Brain microvascular endothelial cell (primary cell): Measurements from ENCODE around the gene KLHL2.
A peak's percentile ranks its signal among the peaks of the same experiment; 100 is the strongest.

ENCODE experiments used
- DNase-seq: peaks from one replicate; pipeline ENCODE4 v3.0.0-alpha.2; 2020
- H3K27ac ChIP-seq: fragments of 250-450 bp; sonication (Bioruptor Pico); 2 replicates; pipeline ENCODE4 v1.5.1; 2020; ENCODE audit warnings: mild to moderate bottlenecking, moderate library complexity
- H3K27me3 ChIP-seq: fragments of 250-450 bp; sonication (Bioruptor Pico); replicated peaks from 2 replicates; pipeline ENCODE4 v1.5.1; 2020; ENCODE audit warnings: mild to moderate bottlenecking
- H3K36me3 ChIP-seq: fragments of 250-450 bp; sonication (Bioruptor Pico); replicated peaks from 2 replicates; pipeline ENCODE4 v1.5.1; 2020; ENCODE audit warnings: mild to moderate bottlenecking
- H3K4me3 ChIP-seq: 2 replicates; pipeline ENCODE4 v1.5.1; 2011; ENCODE audit warnings: low read depth, mild to moderate bottlenecking, control low read depth, low read length, moderate library complexity
- CTCF ChIP-seq: IDR thresholded peaks from 2 replicates; pipeline ENCODE4 v1.5.1; 2011; ENCODE audit warnings: low read depth, mild to moderate bottlenecking, moderate library complexity, low read length, control low read depth, inconsistent platforms; ENCODE audit errors: missing control alignments
- in situ Hi-C: cut with HindIII; loops from 2 replicates; pipeline ENCODE4 v1.10.0; 2017; ENCODE audit warnings: low sequenced_read_pairs, low pct_ligation_motif_present

Gene KLHL2

GRCh38 chr4:165326831-165327210 is 119.5 kb downstream of the KLHL2 start:
- DNase-seq, result peak; percentile 22
- in situ Hi-C loops, result no loop called here
- Histone ChIP-seq H3K4me3 (peak overlapping the region; percentile 57), H3K27ac (peak overlapping the region; percentile 82), H3K27me3 (no peaks in the 10 kb centered on the region), H3K36me3 (peaks cover 2% of the 10 kb centered on the region)
- no peak for TF ChIP-seq CTCF

- Histone ChIP-seq H3K27me3 (no peaks in the 10 kb centered on the region), H3K36me3 (peaks cover 2% of the 10 kb centered on the region), H3K27ac (peak within 1 kb of the TSS; percentile 82), H3K4me3 (peak within 1 kb of the TSS; percentile 97)
- TF ChIP-seq CTCF, result no peak
- in situ Hi-C loops, result no loop called here
- peak; percentile 100 for DNase-seq
Measured at GRCh38 chr4:165327211-165328100, 120.1 kb downstream of the KLHL2 start, which contains the start of gene MSMO1. TSS of gene MSMO1 (plus strand) at chr4:165327669. CDS start at chr4:165333371, 5,702 bp downstream.

- peak; percentile 12 for DNase-seq
- no peak for TF ChIP-seq CTCF
- Histone ChIP-seq H3K27me3 (no peaks in the 10 kb centered on the region), H3K36me3 (peaks cover 2% of the 10 kb centered on the region), H3K4me3 (peak overlapping the region; percentile 97), H3K27ac (peak overlapping the region; percentile 54)
- in situ Hi-C loops, result no loop called here
Measured at GRCh38 chr4:165328101-165328425, 120.7 kb downstream of the KLHL2 start.

GRCh38 chr4:165328708-165329107 is 121.3 kb downstream of the KLHL2 start:
- in situ Hi-C loops, result no loop called here
- Histone ChIP-seq H3K36me3 (peaks cover 4% of the 10 kb centered on the region), H3K27ac (no peak overlapping the region), H3K27me3 (no peaks in the 10 kb centered on the region), H3K4me3 (peak overlapping the region; percentile 97)
- DNase-seq, result no peak
- no peak for TF ChIP-seq CTCF

- no peak for DNase-seq
- Histone ChIP-seq H3K27me3 (no peaks in the 10 kb centered on the region), H3K27ac (no peak overlapping the region), H3K36me3 (peaks cover 10% of the 10 kb centered on the region), H3K4me3 (peak overlapping the region; percentile 97)
- TF ChIP-seq CTCF, result no peak
- in situ Hi-C loops, result no loop called here
Measured at GRCh38 chr4:165330071-165330470, 122.7 kb downstream of the KLHL2 start.
